Mesenteric fat pad (tissue), 1 donor: ENCODE measurements around the gene GNPDA1. TPM values are rescaled to one million over a fixed set of nuclear protein-coding genes. Genes with fewer than 3 reads are reported as not detected.

Experiments used
- DNase-seq: peaks from one replicate; pipeline ENCODE4 v3.0.0-alpha.2; 2020; ENCODE audit warnings: low spot score
- total RNA-seq: library from RNA; stranded (reverse); fragmentation: NEBNext Ultra II Directional; extraction: Animal tissue kit (Norgen Biotek cat#: 25700); gene quantifications from one replicate; pipeline ENCODE4 v1.2.1, GENCODE V29; 2021
- donor health status: DM: yes; HTN: yes; CAD: no.

The GNPDA1 gene
- total RNA-seq, 1 donor from 2014 or later: 36.2 TPM

DNA sequence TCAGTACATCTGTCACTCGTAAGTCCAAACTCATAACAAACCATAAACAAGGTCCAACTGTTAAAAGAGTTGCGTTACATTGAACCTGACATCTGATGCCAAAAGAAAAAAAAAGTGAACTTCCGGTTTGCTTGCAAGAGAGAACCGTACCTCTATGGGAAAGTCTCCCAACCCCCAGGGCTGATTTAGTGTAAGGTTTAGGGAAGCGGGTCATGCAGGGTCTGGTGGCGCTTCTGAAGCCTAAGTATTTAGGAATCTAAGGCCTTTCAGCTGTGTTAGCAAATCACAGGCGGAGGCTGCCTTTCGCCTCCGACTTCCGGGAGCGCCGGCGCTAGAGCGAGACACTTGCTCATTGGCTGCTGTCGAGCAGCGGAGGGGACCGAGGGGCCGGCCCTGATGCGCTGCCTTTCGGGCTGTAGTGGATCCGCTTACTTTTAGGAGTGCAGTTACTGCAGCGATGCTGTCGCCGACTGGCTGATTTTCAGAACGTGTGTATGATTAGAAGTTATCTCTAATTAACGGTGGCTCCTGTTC lies 12.0 kb upstream of the GNPDA1 start:
- DNase-seq: peak; percentile 92

DNA sequence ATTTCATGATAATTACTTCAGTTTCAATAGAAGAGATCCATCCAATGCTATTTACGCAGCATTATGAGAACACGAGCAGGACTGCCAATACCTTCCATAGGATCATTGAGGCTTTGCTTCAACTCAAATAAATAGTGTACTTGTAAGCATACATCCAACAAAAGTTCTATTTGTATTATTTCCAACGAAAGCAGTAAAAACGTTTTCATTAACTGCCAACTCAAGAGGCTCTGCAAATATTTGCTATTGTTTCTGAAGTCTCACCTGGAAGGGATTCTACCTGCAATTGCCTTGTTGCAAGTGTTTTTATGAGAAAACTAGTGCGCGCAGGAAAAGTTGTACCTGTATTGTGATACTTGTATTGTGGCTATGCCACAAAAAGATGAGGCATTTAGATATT lies 11.0 kb upstream of the GNPDA1 start:
- DNase-seq: no peak

DNA sequence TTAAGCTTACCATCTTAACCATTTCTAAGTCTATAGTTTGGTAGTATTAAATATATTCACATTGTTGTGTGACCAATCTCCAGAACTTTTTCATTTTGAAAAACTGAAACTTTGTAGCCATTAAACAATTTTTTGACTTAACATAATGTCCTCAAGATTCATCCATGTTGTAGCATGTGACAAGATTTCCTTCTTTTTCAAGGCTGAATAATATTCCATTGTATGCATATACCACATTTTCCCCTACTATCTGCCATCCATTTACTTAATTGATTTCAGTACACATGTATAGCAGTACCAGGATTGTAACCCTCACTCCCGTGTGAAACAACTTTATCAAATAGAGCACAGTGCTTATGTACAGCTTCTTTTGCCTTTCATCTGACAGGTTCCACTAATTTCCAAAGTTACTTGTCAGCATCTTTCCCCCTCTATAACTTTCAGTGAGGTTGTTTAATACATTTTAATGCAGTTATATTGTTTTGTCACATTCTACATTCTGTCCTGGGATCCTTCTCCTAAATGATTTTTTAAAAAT lies 7.4 kb upstream of the GNPDA1 start:
- DNase-seq: no peak

DNA sequence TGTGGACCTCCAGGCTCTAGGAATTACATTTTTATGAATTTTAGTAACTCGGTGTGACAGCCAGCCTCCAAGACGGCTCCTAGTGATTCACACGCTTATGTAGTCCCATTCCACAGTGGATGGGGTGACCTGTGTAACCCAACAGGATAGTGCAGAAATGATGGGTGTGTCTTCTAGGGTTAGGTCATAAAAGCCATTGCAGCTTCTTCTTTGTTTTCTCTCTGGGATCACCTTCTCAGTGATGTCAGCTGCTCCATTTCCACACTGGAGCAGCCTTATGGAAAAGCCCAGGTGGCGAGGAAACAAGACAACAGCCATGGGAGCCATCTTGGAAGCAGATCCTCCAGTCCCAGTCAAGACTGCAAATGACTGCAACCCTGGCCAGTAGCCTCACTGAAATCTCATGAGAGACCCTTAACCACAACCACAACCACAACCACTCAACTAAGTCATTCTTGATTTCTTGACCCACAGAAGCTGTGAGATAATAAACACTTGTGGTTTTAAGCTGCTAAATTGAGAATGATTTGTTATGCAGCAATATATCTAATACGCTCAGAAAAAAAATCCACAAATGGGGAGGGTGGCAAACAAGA lies 5.1 kb upstream of the GNPDA1 start:
- no peak for DNase-seq

DNA sequence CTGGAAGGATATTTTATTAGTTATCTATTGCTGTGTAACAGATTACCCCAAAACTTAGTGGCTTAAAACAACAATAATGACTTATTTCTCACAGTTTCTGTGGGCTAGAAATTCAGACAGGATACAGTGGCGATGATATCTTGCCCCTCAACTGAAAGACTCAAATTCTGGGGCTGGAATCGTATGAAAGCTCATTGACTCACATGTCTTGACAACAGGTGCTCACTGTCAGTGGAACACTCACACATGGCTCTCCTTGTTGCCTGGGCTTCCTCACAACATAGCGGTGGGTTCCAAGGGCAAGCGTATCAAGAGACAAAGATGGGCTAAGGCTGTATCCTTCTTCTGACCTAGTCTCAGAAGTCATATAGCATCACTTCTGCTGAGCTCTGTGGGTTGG lies 3.7 kb upstream of the GNPDA1 start:
- DNase-seq: no peak

DNA sequence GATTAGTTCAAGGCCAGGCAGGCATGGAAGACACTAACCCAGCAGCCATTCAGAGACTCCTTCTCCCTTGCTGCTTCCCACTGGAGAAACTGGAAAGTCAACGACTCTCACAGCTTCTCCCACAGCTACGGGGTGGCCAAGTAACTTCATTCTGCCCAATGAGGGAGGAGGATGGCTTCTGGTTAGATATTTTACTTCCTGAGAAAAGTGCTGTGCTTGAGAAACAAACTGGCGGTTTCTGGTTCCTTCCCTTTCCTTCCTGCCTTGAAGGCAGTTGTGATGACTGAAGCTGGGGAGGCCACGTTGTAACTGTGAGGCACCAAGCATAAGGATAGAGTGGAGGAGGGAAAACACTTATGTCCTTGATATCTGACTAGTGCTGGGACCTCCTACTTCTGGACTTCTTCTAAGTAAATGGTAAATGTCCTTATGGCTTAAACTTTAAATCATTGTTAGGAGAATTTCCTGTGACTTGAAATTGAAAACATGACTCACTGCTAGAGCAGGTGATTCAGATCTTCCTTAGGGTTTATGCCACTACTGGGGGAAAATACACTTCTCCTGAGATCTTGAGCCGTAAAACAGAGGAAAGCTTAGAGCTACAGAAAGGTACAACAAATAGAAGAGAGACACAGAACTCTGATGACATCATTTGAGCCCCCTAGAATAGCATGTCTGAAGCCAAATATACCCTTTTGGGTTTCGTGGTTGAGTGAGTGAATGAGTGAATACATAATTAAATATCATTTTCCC lies 3.1 kb upstream of the GNPDA1 start:
- no peak for DNase-seq

DNA sequence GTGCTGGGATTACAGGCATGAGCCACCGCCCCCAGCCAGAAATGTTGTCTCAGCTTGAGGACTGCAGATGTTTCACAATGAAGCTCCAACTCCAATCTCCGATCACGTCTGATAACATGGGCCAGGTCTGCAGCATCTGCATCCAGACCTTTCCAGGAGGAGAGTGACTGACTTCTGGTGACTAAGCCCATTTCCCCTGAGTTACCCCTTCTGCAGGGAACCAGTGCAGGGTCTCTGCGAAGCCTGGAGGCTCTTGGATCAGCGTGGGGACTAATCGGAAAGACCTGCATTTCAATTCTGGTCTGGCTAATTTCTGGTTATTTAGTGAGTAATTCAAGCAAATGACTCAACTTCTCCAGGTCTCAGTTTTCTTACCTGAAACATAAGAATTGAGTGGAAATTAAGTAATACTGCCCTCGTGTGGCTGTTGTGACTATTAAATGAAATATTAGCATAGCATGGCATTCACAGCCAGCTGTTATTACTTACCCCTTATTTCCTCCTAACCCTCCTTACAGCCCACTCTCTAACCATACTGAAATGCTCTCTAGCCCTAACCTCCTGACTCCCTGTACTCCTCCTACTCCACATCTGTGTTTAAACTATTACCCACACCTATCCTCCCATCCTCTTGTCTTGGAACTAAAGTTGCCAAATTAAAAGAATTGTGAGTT lies 2.2 kb upstream of the GNPDA1 start:
- DNase-seq: no peak

DNA sequence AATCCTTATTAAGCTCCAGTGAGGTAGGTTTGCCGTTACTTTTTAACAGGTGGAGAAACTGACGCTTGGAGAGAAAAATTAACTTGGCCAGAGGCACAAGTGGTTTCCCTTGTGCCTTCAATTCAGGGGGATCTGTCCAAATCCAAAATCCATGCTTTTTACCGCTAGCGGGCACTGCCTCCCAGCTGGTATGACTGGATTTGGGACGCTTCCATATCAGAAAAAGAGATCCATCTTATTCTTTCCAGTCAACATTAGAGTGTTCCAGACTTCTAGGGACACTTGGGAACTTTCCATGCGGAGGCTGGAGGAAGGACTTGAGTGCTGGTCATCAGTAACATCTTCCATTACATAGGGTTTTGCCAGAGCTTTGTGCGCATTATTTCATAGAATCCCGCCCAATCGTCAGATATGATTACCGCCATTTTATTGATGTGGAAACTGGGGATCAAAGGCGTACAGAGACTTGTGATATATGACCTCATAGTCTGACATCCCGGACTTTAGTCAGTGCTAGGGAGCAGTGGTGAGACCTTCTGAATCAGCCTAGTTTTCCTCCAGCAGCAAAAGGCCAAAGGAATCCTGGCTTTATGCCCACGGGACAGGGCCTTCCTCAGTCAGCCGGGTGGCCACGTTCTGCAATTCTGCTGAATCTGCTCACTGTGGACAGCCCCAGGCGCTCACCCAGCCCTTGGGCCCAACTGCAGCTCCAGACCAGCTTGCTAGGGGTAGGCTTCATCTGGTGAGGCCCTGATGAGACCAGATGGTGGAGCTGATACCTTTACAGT lies 1.1 kb upstream of the GNPDA1 start:
- no peak for DNase-seq

DNA sequence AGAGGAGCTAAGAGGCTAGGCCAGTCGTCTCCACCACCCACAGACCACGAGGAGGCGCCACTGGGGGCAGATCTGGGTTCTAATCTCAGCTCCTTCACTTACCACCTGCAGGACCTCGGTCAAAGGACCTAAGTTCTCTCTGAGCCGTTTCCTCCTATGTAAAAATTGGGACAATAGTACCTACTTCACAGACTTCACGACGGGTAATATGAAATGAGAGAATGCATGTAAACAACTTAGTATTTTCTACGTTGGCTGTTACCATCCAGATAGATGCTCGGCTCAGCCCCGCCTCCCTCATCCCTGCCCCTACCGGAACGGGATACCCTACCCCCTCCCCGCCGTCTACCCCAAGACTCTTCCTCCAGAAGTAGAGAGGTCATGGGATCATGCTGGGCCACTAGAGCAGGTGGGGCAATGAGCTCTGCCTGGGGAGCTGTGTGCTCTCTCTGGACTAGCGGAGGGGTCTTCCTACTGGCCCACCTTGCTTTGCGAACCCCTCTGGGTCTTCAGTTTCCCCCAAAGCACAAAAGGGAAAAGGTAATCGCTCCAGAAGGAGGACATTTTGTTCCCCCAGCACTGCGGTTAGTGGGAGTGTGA lies 541 bp downstream of the GNPDA1 start:
- DNase-seq: no peak

DNA sequence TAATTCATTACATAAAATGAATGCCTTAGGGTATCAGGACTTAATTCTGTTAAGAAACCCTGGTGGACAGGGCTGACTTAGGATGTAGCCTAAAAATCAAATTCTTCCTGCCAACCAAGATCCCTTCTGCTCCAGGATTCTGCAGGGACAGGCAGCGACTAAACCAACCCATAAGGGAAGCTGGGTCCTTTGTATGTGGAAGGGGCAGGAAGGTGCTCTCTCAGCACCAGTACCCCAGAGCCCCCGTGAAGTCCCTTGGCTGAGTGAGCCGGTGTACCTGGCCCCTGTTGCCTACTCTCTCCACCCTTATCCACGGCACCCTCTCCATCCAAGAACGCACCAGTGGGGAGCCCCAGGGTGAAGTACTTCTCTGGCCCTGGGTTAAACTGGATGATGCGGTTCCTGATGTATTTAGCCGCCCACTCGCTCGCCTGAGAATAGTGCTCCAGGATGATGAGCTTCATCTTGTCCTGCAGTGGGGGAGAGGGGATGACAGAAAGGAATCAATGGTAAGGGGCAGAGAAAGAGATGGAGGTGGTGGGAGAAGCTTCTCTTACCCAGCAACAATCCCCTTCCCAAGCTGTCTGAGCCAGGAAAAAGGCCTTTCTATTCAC lies 1.1 kb downstream of the GNPDA1 start:
- DNase-seq: no peak

DNA sequence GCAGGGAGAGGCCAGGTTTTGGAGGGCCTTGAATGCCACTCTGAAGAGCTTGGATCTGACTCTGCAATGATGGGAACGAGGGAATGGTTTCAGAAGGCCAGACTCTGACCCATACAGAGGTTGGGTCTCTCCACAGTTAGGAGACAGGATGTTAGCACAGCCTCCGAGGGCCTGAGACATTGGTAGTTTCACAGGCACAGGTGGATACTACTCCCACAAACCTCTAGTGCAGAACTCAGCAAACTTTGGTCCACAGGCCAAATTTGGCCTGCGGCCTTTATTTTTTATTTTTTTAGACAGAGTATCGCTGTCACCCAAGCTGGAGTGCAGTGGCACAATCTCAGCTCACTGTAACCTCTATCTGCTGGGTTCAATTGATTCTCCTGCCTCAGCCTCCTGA lies 2.9 kb downstream of the GNPDA1 start:
- no peak for DNase-seq

DNA sequence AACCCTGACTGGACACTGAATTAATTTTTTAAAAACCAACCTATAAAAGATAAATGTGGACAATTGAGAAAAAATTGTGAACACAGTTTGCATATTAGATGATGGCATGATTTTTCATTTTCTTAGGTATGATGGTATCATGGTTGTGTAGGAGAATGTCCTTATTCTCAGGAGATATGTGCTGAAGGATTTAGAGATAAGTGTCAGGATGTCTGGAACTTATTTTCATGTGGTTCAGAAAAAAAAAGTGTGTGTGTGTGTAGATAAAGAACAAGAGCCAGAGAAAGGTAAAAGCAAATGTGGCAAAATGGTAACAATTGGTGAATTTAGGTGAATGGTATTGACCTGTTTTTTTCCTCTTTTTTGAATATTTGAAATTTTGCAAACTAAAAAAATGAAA lies 4.0 kb downstream of the GNPDA1 start:
- DNase-seq: no peak

DNA sequence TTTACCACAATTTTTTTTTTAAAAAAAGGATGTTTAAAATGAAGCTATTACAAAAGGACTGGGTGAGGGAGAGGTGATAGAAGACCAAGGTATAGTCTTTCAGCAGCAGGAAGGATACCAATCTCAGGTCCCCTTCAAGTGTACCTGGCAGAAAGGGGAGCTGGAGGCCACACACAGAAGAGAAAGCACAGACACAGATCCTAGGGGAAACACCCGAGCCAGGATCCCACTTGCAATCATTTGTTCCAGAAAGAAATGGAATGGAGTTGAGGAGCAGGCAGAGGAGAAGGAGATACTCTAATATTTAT lies 5.6 kb downstream of the GNPDA1 start:
- no peak for DNase-seq

DNA sequence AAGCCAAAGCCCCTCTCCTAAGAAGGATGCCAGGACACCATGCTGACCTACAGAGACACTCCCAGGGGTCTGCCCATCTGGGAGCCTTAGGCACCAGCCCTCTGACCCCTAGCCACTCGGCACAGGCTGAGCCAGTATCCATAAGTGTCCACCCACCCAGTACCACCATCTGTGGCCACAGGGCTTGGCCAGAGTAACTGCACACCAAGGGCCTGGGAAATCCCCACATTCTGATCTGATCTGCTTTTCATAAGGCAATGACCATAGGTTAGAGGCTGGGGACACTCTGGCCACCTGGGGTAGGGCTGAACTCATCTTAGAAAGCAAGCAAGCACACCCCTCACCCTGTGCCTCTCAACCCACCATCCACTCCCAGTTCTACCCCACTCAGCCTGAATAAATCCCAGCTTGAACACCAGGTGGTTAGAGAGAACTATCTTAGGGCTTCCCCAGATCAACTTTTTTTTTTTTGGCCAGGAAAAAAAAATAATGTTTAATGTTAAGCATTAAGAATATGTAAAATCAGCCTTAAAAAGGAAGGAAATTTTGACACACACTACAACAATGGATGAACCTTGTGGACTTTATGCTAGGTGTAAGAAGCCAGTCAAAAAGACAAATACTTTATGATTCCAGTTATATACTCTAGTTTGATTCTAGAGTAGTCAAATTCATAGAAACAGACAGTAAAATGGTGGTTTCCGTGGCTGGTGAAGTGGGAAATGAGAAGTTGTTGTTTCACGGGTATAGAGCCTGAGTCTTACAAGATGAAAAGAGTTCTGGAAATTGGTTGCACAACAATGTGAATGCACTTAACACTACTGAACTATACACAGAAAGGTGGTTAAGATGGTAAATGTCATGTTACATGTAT lies 6.2 kb downstream of the GNPDA1 start:
- no peak for DNase-seq

DNA sequence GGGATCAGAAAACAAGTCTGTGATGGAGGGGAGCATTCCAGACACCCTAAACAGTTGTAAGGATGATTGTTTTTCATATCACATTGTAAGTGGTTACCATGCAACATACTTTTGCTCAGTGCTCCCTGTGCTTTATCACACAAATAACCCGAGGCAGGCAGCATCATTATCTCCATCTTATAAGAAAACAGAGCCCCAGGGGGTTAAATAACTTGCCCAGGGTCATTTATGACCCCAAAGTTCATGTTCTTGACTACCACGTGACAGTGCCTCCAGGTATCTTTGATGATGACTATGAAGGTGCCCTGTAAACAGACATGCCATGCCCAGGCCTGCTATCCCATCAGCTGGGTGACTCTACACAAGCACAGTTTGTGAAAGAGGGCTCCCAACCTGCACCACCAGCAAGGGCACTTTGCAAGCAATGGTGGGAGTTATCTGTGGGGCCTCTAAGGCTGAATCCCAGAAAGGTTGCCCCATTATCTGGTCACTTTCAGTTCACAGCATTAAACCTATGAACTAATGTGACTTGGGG lies 9.5 kb downstream of the GNPDA1 start:
- no peak for DNase-seq

DNA sequence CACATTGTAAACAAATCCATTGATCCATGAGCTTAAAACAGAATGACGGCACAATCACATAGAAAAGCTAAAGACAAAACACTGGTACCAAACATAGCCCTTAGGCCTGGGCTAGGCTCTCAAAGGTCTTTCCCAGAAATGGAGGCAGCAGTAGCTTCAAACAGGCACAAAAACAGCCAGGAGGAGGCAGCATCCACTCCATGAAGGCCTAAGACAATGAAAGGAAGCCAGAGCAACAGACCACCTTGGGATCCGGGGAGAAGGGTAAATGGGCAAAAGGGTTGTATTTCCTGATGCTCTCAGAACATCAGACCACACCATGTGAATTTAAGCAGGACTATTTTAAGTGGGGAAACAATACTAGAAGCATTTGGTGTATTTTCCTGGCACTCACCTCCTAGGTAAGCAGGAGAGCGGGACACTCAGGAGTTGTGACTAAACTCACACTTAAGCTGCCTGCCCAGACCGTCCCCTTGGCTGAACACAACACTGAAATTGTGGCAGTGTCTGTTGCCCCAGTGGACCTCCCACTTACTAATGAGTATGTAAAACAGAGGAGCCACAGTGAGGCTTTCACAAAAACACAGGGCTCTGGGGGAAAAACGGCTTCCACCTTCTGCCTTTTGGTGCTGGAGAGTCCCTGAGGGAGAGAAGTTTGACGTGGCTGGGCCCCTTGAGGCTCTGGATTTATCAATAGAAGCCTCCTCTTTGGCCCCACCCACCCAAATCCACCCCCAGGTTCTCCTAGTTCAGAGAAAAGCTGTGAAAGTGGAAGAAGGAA lies 11.9 kb downstream of the GNPDA1 start:
- no peak for DNase-seq

DNA sequence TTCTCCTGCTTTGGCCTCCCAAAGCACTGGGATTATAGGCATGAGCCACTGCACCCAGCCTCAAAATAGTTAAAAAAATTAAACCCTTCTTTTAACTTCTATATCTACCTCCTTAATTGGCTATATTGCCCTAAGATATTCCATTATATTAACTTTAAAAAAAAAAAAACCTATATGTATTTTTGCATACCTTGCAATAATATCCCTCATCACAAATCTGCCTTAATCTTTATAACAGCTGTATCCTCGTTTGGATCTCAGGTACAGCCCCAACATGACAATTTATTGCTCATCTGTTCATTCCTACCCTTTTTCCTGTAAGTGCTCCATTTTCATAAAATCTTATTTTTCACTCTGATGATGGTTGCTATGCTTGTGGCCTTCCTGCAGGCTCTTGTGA lies 12.7 kb downstream of the GNPDA1 start:
- no peak for DNase-seq

DNA sequence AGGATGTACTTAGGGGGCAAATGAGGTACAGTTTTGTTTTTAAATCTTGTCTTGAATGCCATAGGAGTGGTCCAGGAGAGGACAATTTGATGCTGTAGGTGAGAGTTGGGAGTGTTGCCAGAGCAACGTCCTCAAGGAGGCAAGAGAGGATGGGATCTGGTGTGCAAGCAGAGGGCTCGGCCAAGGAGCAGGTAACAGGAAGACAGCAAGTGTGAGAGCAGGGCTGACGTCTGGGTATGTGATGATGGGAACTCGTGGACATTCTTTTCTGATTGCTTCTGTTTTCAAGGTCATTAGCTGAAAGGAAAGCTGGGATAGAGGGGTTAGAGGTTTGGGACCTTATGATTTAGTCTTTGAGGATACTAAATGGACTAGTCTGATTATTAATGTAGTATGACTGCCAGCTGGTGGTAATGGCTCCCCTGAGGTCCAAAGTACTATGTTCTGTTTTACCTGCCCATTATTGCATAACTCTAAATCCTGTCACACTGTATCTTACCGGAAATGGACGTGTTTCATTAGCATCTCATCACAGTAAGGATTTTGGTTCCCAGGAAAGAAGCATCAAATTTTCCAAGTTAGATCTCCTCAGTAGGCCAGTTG lies 15.4 kb downstream of the GNPDA1 start:
- no peak for DNase-seq
